ENCODE results near the gene BACE1.
"Not testable (repeated sequence)": the region's sequence is repeated elsewhere in the genome, so short reads cannot be mapped to it uniquely, and the experiment has no call there.

Gene BACE1

GRCh38 chr11:117272175-117272574 lies 43.9 kb downstream of the BACE1 start:
- not testable (repeated sequence) for DNase-seq

- no peak for DNase-seq
These were observed 44.8 kb downstream of the BACE1 start for GRCh38 chr11:117271208-117271607.

- DNase-seq, result no peak
These were observed 46.2 kb downstream of the BACE1 start for GRCh38 chr11:117269856-117270255.

GRCh38 chr11:117265745-117266144 lies 50.3 kb downstream of the BACE1 start:
- no peak for DNase-seq

GRCh38 chr11:117264624-117265323 lies 51.3 kb downstream of the BACE1 start:
- DNase-seq, result not testable (repeated sequence)

DNA sequence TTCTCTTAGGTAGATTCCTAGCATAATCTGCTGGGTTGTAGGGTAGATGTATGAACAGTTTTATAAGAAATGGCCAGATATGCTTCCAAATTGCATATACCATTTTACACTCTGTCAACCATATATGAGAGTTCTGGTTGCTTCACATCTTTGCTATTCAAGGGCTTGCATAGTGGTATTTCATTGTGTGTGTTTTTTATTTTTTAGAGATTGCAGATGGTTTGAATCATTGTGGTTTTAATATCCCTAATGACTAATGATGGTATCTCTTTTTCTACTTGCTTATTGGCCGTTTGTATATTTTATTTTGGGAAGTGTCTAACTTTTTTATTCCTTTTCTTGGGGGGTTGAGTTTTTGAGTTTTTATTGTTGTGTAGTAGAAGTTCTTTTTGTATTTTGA lies 56.6 kb downstream of the BACE1 start:
- DNase-seq, result no peak

DNA sequence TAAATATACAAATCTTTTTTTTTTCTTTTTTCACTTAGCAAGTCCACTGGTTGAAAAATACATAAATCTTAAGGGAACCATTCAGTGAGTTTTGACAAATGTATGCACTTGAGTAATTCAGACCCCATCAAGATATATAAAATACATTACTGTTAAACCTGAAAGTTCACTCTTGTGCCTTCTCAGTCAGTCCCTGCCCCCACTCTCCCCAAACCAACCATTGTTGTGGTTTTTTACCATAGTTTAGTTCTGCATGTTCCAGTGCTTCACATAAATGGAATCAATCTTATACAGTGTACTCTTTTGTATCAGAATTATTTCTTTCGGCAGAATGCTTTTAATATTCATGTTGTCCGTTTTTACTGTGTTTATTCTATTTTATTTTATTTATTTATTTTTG lies 57.5 kb downstream of the BACE1 start:
- DNase-seq, result no peak

DNA sequence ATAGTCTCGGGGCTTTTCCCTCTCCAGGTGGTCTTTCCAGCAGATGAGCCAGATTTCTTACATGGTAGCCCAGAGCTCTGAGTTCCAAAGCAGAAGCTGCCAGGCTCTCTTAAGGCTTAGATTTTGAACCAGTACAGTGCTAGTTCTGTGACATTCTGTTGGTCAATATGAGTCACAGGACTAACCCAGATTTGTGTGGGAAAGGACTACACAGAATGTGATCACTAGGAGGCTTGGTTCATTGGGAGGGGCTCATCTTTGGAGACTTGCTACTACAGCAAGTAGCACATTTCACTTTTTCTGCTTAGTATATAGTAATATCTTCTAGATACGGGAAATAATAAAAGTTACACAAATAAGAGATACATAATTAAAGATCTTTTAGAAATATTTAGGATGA lies 59.5 kb downstream of the BACE1 start:
- DNase-seq, result no peak

DNA sequence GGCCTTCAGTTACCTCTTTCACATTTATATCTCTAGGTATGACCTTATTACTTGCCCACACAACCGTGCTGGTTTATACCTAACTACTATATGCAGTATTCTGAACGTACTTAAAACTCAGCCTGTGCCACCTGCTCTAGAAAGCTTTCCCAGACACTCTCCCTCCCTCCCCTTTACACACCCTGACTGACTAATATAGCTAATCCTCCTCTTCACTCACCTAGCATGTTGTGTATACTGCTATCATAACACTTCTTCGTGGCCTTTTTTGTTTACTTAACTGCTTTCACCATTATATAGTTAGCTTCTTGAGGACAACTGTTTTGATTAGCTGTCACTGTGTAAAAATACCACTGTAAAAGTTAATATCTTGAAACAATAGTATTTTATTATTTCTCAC lies 60.1 kb downstream of the BACE1 start:
- no peak for DNase-seq

- DNase-seq, result no peak
These were observed 64.5 kb downstream of the BACE1 start for GRCh38 chr11:117251506-117251905.

- DNase-seq, result no peak
These were observed 66.5 kb downstream of the BACE1 start for GRCh38 chr11:117249571-117249970.

DNA sequence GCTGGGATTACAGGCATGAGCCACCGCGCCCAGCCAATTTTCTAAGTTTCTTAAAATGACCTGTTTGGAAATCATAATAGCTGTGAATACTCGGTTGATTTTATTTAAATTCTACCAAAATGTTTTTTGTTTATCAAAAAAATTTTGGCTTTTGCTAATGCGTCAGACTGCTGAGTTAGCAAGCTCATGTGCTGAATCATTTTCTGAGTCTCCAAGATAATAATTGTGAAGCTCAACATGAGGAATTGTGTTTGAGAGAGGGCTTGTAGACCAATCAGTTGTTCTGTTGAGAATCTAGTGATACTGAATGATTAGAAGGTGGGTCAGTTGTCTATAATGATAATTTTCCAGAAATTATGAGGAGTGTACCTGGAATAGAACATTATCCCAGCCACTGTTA lies 67.7 kb downstream of the BACE1 start:
- DNase-seq, result no peak

- DNase-seq, result no peak
These were observed 76.8 kb downstream of the BACE1 start for GRCh38 chr11:117239295-117239694.

DNA sequence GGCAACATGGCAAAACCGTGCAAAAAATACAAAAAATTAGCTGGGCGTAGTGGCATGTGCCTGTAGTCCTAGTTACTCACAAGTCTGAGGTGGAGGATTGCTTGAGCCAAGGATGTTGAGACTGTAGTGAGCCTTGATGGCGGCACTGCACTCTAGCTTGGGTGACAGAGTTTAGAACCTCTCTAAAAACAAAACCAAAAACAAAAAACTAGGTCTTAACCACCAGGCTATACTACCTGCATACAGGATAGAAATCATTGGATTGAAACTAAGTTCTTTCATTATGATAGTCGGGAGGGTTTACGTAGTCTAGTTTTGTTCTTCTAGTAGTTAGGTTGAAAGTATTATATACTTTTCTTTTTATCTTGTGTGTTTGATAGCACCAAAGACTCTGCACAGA lies 77.8 kb downstream of the BACE1 start:
- no peak for DNase-seq
